HTERT RPE-1 (cell line): ENCODE results near the gene PALM.
"Not testable (repeated sequence)": the region's sequence is repeated elsewhere in the genome, so short reads cannot be mapped to it uniquely, and the experiment has no call there.

Source experiments
- in situ Hi-C: fragments of 300-500 bp; cut with MboI; formaldehyde crosslinking; loops from 4 replicates; pipeline ENCODE4 v1.14.3; 2020; ENCODE audit warnings: low sequenced_read_pairs

The PALM gene

GRCh38 chr19:708154-709143 lies at the start of gene PALM:
TSS of gene PALM (plus strand) at chr19:708935. CDS start at chr19:709147, 212 bp downstream.
- in situ Hi-C loops: no loop called here

GRCh38 chr19:660793-661426 lies 47.8 kb upstream of the PALM start:
- in situ Hi-C loops: no loop called here

DNA sequence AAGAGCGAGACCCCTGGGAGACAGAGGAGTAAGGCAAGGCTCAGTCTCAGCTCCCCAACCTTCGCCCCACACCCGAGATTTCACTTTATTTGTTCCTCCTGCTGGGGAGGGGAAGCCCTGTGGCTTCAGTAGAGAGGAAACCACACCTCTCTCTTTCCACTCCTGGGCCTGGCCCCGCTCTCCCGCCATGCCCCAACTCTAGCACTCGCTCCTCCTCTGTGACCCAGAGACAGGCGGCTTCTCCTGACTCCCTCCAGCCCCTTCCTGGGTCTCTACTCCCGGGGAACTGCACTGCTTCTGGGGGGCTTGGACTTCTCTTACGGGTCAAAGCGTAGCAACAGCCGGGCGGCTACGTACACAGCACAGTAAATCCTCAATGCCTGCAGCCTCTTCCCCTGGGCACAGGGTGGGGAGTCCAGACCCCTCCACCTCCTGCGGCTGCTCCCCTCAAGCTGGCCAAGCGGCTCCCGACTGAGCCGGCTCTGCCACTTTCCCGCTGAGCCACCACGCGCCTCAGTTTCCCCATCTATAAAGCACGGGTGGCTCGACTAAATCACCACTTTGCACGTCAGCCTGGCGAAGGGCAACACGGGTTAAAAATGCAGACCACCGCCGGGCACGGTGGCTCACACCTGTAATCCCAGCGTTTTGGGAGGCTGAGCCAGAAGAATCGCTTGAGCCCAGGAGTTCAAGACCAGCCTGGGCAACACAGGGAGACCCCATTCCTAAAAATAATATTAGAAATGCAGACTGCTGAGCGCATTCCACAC lies 47.1 kb upstream of the PALM start:
- in situ Hi-C loops: no loop called here

DNA sequence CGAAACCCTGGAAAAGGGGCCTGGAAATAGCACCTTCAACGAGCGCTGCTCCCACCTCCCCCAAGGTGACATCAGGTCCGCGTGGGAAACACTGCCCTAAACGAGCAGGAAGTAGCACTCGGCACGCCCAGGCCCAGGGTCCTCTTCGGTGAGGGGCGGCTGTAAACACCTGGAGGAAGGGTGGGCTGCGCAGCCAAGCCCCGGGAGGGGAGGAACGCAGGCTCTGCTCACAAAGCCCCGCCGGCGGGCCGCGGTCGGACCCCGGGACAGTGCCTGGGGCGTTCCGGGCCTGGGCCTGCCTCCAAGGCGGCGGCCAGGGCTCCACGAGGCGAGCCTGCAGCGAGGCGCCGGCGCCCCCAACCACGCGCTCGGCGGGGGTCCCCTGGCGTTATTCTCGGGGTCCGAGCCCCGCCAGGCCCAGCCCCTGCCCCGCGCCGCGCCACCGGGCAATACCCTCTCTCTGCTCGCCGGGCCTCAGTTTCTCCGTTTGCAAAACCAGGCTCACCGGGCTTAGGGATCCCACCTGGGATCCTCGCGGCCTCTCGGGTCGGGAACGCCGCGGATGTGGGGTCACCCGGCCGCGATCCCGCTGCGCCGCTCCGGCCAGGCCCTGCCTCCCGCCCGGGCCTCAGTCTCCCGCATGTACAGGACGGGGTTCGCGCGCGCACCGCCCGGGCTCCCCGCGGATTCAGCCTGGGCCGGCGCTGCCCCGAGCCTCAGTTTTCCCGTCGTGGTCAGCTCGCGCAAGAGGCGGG lies 46.4 kb upstream of the PALM start:
- in situ Hi-C loops: no loop called here

DNA sequence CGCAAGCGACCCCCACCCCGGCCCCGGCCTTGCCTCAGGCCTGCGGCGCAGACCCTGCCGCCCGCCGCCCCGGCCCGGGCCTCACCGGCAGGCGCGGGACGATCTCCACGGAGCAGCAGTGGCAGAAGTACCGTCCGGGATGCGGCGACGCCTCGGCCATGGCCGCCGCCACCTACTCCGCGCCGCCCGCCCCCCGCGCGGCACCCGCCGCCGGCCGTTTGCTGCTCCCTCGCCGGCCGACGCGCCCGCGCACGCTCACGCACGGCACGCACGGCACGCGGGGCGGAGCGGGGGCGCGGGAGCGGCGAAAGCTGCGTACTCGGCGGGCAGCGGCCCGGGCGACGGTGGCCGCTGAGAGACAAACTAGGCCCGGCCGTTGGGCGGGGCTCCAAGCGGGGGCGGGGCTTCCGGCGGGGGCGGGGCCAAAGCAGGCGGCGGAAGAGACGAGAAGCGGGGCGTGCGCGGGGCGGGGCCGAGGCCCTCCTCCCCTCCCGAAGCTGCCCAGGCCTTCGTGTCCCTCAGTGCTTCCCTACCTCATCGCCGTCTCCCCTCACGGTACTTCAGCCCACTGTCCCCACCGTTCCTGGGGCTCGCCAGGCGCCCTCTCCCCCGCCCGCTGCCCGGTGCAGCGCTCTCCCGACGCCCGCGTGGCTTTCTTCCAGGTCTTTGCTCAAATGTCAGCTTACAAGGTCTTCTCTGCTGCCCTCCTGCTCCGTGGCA lies 45.6 kb upstream of the PALM start, which contains the start of gene RNF126:
Gene RNF126, minus strand, starts transcription at position 253 of the 720 bp plus-strand sequence. Its CDS starts 93 bp downstream, at position 160.
- in situ Hi-C loops: no loop called here

DNA sequence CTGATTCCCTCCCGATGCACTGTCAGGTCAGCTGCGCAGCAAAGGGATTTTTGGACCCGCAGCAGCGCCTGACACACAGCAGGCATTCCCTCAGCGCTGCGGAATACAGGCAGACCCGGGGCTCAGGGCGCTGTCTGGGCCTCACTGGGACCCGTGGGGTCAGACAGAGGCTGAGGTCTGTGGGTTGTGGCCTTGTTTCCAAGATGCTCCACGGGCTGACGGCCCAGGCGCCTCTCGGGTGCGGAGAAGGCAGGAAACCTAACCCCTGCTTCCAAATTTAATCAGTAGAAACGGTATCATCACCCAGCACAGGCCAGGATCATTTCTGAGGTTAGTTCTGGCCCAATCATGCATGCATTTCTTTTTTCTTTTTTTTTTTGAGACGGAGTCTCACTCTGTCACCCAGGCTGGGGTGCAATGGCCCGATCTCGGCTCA lies 45.0 kb upstream of the PALM start:
- in situ Hi-C loops: no loop called here

- in situ Hi-C loops: no loop called here
Observed at GRCh38 chr19:664913-665443, 43.8 kb upstream of the PALM start.

DNA sequence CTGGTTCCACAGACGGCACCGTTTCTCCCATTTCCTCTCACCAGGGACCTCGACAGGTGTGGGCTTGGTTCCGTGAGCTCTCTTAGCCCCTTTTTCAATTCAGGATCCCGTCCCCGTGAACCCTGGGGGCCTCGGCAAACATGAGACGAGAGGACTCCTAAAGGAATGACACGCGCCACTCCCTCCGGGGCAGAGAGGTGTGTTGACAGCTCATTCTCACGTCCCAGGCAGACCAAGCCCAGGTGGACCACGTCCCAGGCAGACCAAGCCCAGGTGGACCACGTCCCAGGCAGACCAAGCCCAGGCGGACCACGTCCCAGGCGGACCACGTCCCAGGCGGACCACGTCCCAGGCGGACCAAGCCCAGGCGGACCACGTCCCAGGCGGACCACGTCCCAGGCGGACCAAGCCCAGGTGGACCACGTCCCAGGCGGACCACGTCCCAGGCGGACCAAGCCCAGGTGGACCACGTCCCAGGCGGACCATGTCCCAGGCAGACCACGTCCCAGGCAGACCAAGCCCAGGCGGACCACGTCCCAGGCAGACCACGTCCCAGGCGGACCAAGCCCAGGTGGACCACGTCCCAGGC lies 41.7 kb upstream of the PALM start:
- in situ Hi-C loops: not testable (repeated sequence)

GRCh38 chr19:668675-669434 lies 39.9 kb upstream of the PALM start:
- in situ Hi-C loops: not testable (repeated sequence)

DNA sequence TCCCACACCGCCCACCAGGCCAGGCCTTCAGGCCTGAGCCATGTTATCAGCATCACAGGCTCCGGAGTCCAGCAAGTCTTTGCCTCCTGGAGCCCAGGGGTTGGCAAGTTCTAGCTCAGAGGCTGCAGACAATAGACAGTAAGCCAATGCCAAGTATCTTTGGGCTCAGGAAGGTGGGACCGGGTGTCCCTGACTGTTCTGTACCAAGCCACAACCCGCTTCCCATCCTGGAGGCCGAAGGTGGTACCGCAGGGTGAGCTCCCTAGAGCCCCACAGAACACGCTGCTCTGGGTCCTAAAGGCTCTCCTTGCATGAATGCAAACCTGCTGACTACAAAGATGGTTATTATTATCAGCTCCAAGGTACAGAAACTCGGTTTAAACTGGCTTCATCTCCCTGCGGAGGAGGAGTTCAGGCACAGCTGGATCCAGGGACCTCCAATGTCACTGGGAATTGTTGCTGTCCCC lies 38.1 kb upstream of the PALM start:
- in situ Hi-C loops: no loop called here

GRCh38 chr19:674282-675151 lies 34.2 kb upstream of the PALM start:
- in situ Hi-C loops: no loop called here

- in situ Hi-C loops: no loop called here
Observed at GRCh38 chr19:676007-676338, 32.8 kb upstream of the PALM start.

GRCh38 chr19:676339-677105 lies 32.2 kb upstream of the PALM start, which contains the start of gene FSTL3:
TSS of gene FSTL3 (plus strand) at chr19:676392. CDS start at chr19:676424, 32 bp downstream.
- in situ Hi-C loops: no loop called here

GRCh38 chr19:677201-677600 lies 31.5 kb upstream of the PALM start:
- in situ Hi-C loops: no loop called here

DNA sequence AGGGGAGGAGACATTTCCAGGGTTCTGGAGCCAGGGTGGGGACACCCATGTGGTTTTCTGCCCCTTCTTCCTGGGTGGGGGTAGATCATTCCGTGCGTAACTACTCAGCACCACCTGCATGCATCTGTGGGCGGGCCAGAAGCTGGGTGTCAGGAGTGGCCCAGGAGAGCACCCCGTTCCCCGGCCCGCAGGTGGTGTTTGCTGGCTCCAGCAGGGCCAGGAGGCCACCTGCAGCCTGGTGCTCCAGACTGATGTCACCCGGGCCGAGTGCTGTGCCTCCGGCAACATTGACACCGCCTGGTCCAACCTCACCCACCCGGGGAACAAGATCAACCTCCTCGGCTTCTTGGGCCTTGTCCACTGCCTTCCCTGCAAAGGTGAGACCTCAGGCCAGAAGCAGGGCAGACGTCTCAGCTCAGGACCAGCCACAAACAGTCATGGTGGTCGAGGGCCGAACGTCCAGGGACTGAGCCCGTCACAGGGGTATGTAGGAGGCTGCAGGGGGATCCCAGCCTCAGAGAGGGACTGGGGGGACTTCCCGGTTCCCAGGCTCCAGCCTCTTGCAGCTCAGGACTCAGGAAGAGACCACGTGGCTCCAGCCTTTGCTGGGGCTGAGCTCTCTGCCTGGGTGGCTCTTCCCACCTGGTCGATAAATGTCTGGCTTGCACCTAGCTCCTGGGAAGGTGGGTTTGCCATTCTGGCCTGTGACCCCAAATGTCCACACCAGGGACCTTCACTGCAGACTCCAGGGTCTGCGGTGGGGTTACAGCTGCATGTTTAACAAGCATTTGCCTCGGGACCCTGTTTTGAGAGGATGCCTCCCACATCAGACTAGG lies 30.9 kb upstream of the PALM start:
- in situ Hi-C loops: no loop called here
